K562 (cell line): ENCODE results near the gene SBK3. TPM values are rescaled to one million over a fixed set of nuclear protein-coding genes. Genes with fewer than 3 reads are reported as not detected.

Source experiments
- ATAC-seq: fragments of 200-7000 bp; cut with Tn5 transposase; 3 replicates; pipeline ENCODE4 v1.9.1; 2020; ENCODE audit warnings: moderate library complexity
- BruUV-seq: library from RNA; stranded (reverse); fragments of 400-500 nt; replicated peaks from 2 replicates; lab custom pipeline; 2021; lab: Mats Ljungman, UMichigan
- CTCF ChIA-PET: fragments of 300-600 bp; formaldehyde crosslinking; extraction: SDS; loops from one replicate; lab custom pipeline; 2021; ENCODE audit warnings: low intra/inter-chr PET ratio; lab: Yijun Ruan, JAX
- POLR2A ChIA-PET: fragments of 300-600, 350-650 bp; sonication (Branson Sonifier 250); formaldehyde crosslinking; extraction: SDS; loops from one replicate; lab custom pipeline; 2021; ENCODE audit warnings: antibody characterized with exemption, inconsistent platforms; lab: Yijun Ruan, JAX
- DNase-seq, 4 experiments: peaks; one replicate each; pipeline versions ENCODE4 v3.0.0 to v3.0.0-alpha.2; 2011 to 2018; ENCODE audit warnings: low spot score in 3 of 4, mixed read lengths in 3 of 4; ENCODE audit errors: extremely low read depth in 1 of 4
- FAIRE-seq: peaks from 2 replicates; lab custom pipeline; 2011; peaks lifted over from hg19 to GRCh38; lab: Jason Lieb, UNC
- H2AFZ ChIP-seq: 2 replicates; pipeline ENCODE4 v1.6.0; 2011; ENCODE audit warnings: low read depth, low read length, control low read depth, inconsistent platforms
- H3K27ac ChIP-seq: fragments of 200-600 bp; 3 replicates; pipeline ENCODE4 v1.8.0; 2011; ENCODE audit warnings: low read depth, mild to moderate bottlenecking, control low read depth, inconsistent platforms, low read length, moderate library complexity, mixed read lengths; ENCODE audit errors: extremely low read depth
- H3K27me3 ChIP-seq, 2 experiments: fragments of 300-600 bp in 1 of 2; 2 replicates in 1 of 2; 3 replicates in 1 of 2; pipeline versions ENCODE4 v1.6.0 to v1.8.0; 2011; ENCODE audit warnings: inconsistent platforms in 2 of 2, low read length in 2 of 2, mild to moderate bottlenecking in 1 of 2, mixed read lengths in 1 of 2, moderate library complexity in 1 of 2; ENCODE audit not compliant: control insufficient read depth in 2 of 2, insufficient read depth in 2 of 2
- H3K36me3 ChIP-seq: fragments of 300-600 bp; 3 replicates; pipeline ENCODE4 v1.8.0; 2011; ENCODE audit warnings: mild to moderate bottlenecking, low read length, inconsistent platforms; ENCODE audit not compliant: control insufficient read depth, insufficient read depth
- H3K4me1 ChIP-seq, 2 experiments: fragments of 200-600 bp in 1 of 2; replicated peaks in 1 of 2; 2 replicates in 1 of 2; 3 replicates in 1 of 2; pipeline versions ENCODE4 v1.5.1 to v1.8.0; 2011; ENCODE audit warnings: inconsistent platforms in 2 of 2, low read length in 2 of 2, mild to moderate bottlenecking in 1 of 2, mixed read lengths in 1 of 2, moderate library complexity in 1 of 2; ENCODE audit not compliant: control insufficient read depth in 2 of 2, insufficient read depth in 2 of 2
- H3K4me2 ChIP-seq: 2 replicates; pipeline ENCODE4 v1.6.1; 2011; ENCODE audit warnings: low read length, control low read depth, inconsistent platforms, mixed read lengths; ENCODE audit not compliant: insufficient read depth
- H3K4me3 ChIP-seq: fragments of 200-600 bp; sonication (generic), shearing (Covaris generic); 2 replicates; pipeline ENCODE4 v1.5.1; 2016; ENCODE audit warnings: control low read depth, inconsistent platforms
- H3K79me2 ChIP-seq: fragments of 200-600 bp; 3 replicates; pipeline ENCODE4 v1.8.0; 2011; ENCODE audit warnings: low read length, inconsistent platforms; ENCODE audit not compliant: control insufficient read depth, insufficient read depth
- H3K9ac ChIP-seq, 2 experiments: 2 replicates each; pipeline versions ENCODE4 v1.6.0 to v1.6.1; 2011; ENCODE audit warnings: low read depth in 2 of 2, low read length in 2 of 2, control low read depth in 1 of 2, inconsistent platforms in 1 of 2, mild to moderate bottlenecking in 1 of 2, mixed read lengths in 1 of 2; ENCODE audit not compliant: insufficient read depth in 1 of 2
- H3K9me1 ChIP-seq: one replicate; pipeline ENCODE4 v1.6.0; 2011; ENCODE audit warnings: inconsistent platforms, mild to moderate bottlenecking, low read length, moderate library complexity; ENCODE audit not compliant: control insufficient read depth, insufficient read depth
- H3K9me3 ChIP-seq: replicated peaks from 2 replicates; pipeline ENCODE4 v1.5.1; 2011; ENCODE audit warnings: low read depth, low read length, inconsistent platforms; ENCODE audit not compliant: control insufficient read depth, insufficient read depth
- H4K20me1 ChIP-seq: replicated peaks from 2 replicates; pipeline ENCODE4 v1.6.1; 2011; ENCODE audit warnings: low read length, inconsistent platforms, mixed read lengths; ENCODE audit not compliant: control insufficient read depth, insufficient read depth
- BRD4 ChIP-seq: fragments of 200-600 bp; sonication (generic); IDR thresholded peaks from 2 replicates; pipeline ENCODE4 v1.6.1; 2017; ENCODE audit warnings: inconsistent platforms
- DDX20 ChIP-seq: fragments of 450-650 bp; IDR thresholded peaks from 2 replicates; pipeline ENCODE4 v1.6.1; 2016; ENCODE audit warnings: missing genetic modification characterization, low read depth, mild to moderate bottlenecking, missing compliant biosample characterization, moderate library complexity
- GATA2 ChIP-seq: sonication (generic); formaldehyde crosslinking; IDR thresholded peaks from 2 replicates; pipeline ENCODE4 v1.4.0; 2020; ENCODE audit warnings: mild to moderate bottlenecking, missing genetic modification reagents
- JUNB ChIP-seq: fragments of 450-650 bp; formaldehyde crosslinking; conservative IDR thresholded peaks from 2 replicates; pipeline ENCODE4 v1.4.0; 2020; ENCODE audit warnings: mild to moderate bottlenecking
- KAT2B ChIP-seq: IDR thresholded peaks from one replicate; pipeline ENCODE4 v1.6.1; 2012; ENCODE audit warnings: low read depth, mild to moderate bottlenecking, control low read depth, inconsistent platforms, low read length, moderate library complexity
- MTA1 ChIP-seq: fragments of 450-650 bp; IDR thresholded peaks from 2 replicates; pipeline ENCODE4 v1.6.1; 2017; ENCODE audit warnings: borderline replicate concordance
- NONO ChIP-seq, 2 experiments: fragments of 200-400 bp in 1 of 2; fragments of 450-650 bp in 1 of 2; formaldehyde crosslinking in 1 of 2; IDR thresholded peaks; 2 replicates each; pipeline ENCODE4 v1.6.1; 2017; ENCODE audit warnings: low read depth in 2 of 2, mild to moderate bottlenecking in 2 of 2, moderate library complexity in 2 of 2, low read length in 1 of 2
- SP1 ChIP-seq: sonication (generic); formaldehyde crosslinking; IDR thresholded peaks from 2 replicates; pipeline ENCODE4 v1.8.1; 2022; ENCODE audit warnings: mild to moderate bottlenecking, missing genetic modification reagents
- ZNF134 ChIP-seq: fragments of 250-450 bp; sonication (Bioruptor Pico); conservative IDR thresholded peaks from 2 replicates; pipeline ENCODE4 v1.4.0; 2020
- ZNF696 ChIP-seq: fragments of 250-450 bp; sonication (Bioruptor Pico); conservative IDR thresholded peaks from 2 replicates; pipeline ENCODE4 v1.4.0; 2020; ENCODE audit warnings: mild to moderate bottlenecking, moderate library complexity
- WGBS: fragments of 100-300 bp; shearing (Covaris generic); methylation state at CpG from one replicate; pipeline ENCODE4 v1.1.6; 2016; ENCODE audit warnings: low coverage, mixed read lengths; ENCODE audit not compliant: insufficient coverage; ENCODE audit errors: missing lambda C conversion rate; 5-methylcytosine and 5-hydroxymethylcytosine counted together
- in situ Hi-C: fragments of 300-500 bp; cut with MboI; formaldehyde crosslinking; loops from 4 replicates; pipeline ENCODE4 v1.15.0; 2018; ENCODE audit warnings: inconsistent platforms, mixed read lengths
- intact Hi-C: fragments of 100-400 bp; cut with micrococcal nuclease; formaldehyde crosslinking; loops from 2 replicates; pipeline ENCODE4 v1.14.2; 2022
- polyA plus RNA-seq, 8 experiments: library from polyadenylated mRNA; depleted of rRNA in 4 of 8; stranded (reverse) in 5 of 8; unstranded in 3 of 8; fragments of >200 nt; fragmentation: Nextera tagmentation in 2 of 8; fragmentation: Illumina TruSeq in 1 of 8; extraction: Ambion mirVana in 2 of 8; extraction: Trizol in 1 of 8; gene quantifications; 2 replicates each; pipeline versions ENCODE4 v1.2.1 to v1.2.3, GENCODE V29; 2011 to 2014; ENCODE audit warnings: inconsistent platforms in 1 of 8, missing spikeins in 1 of 8
- total RNA-seq, 7 experiments: library from RNA; depleted of rRNA in 6 of 7; stranded (reverse); fragments of >200 nt in 6 of 7; fragmentation: Illumina TruSeq in 2 of 7; extraction: Trizol in 2 of 7; gene quantifications; 2 replicates each; pipeline versions ENCODE4 v1.2.1 to v1.2.3, GENCODE V29; 2011 to 2021; ENCODE audit warnings: low replicate concordance in 1 of 7

The SBK3 gene
- total and polyA plus RNA-seq, 9 of the 15 experiments (the other 6 are each of a cell fraction or from before 2014, with no cell fraction given), result 0.11 to 0.43 (median 0.13) TPM; not detected in 6

DNA sequence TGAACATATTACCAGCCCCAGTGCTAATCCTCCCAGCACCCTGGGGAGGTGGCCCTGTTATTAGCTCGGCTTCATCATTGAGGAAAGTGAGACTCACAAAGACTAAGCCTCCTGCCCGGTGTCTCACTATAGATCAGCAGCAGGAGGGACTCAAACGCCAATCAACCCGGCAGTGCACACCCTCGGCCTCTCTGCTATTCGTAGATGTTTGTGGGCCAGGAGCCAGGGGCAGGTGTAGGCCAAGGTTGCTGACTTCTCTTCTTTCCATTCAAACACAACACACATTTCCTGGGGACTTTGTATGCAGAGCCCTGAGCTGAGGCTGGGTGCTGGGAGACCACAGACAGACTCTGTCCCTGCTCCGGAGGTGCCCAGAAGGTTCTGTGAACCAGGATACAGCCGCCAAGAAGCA, 9.4 kb upstream of the SBK3 start:
- Histone ChIP-seq H3K9ac (no peak overlapping the region), H3K9me1 (no peaks in the 10 kb centered on the region), H3K36me3 (no peaks in the 10 kb centered on the region), H4K20me1 (no peaks in the 10 kb centered on the region), H3K4me1 (peaks cover 5 to 6% of the 10 kb centered on the region in 2 experiments; a peak in 3 of 5 replicates), H3K4me3 (no peak overlapping the region), H3K79me2 (no peaks in the 10 kb centered on the region), H3K4me2 (no peak overlapping the region), H2AFZ (no peak overlapping the region), H3K27ac (no peak overlapping the region), H3K9me3 (no peaks in the 10 kb centered on the region), H3K27me3 (peaks cover 9 to 13% of the 10 kb centered on the region in 2 experiments; a peak in 4 of 5 replicates)
- peak in 1 of 4 experiments; percentile 11 for DNase-seq
- in situ Hi-C loops (no loop called here), intact Hi-C loops (no loop called here)
- ATAC-seq, result no peak
- 13% methylated on average over 8 of the region's 8 CpGs for WGBS
- CTCF ChIA-PET, result no interaction called here
- POLR2A ChIA-PET, result interaction anchor here (1.1 kb wide), 1 partner anchor 44 kb away, joined by 4 read pairs; the partner anchor contains the start of gene FIZ1
- no peak for FAIRE-seq
- no TSS peak for BruUV-seq
- TF ChIP-seq ZNF134 (no peak), KAT2B (no peak), MTA1 (no peak), ZNF696 (no peak), SP1 (CRISPR knock-in tag) (no peak), NONO (IDR thresholded peaks at IDR 0.05; ENCODE audit: low read depth in 2 of 2, low read length in 1 of 2) (no peak), JUNB (CRISPR knock-in tag) (no peak), DDX20 (tag) (no peak), GATA2 (no peak), BRD4 (no peak)
- TF ChIP-seq, all 486 proteins: peak for 0
